Endothelial cell of umbilical vein (primary cell): ENCODE measurements around the gene ITPRIPL2. TPM values are rescaled to one million over a fixed set of nuclear protein-coding genes. Genes with fewer than 3 reads are reported as not detected.

Experiments used
- BruUV-seq: library from RNA; stranded (reverse); fragments of 400-500 nt; replicated peaks from 2 replicates; lab custom pipeline; 2021; lab: Mats Ljungman, UMichigan
- CTCF ChIA-PET: fragments of 300-600, 350-600 bp; sonication (Branson Sonifier 250); formaldehyde crosslinking; loops from one replicate; lab custom pipeline; 2021; ENCODE audit warnings: antibody characterized with exemption, inconsistent platforms; lab: Charles Lee
- POLR2A ChIA-PET: fragments of 300-600, 350-600 bp; sonication (Branson Sonifier 250); formaldehyde crosslinking; loops from one replicate; lab custom pipeline; 2021; ENCODE audit warnings: antibody characterized with exemption, inconsistent platforms; lab: Charles Lee
- DNase-seq: peaks from one replicate; pipeline ENCODE4 v3.0.0-alpha.2; 2011; ENCODE audit warnings: low read depth, low spot score
- FAIRE-seq: peaks from 2 replicates; lab custom pipeline; 2011; peaks lifted over from hg19 to GRCh38; lab: Jason Lieb, UNC
- H2AFZ ChIP-seq: 2 replicates; pipeline ENCODE4 v1.6.0; 2012; ENCODE audit warnings: low read depth, low read length, control low read depth, inconsistent platforms
- H3K27ac ChIP-seq: 2 replicates; pipeline ENCODE4 v1.5.1; 2011; ENCODE audit warnings: low read depth, mild to moderate bottlenecking, control low read depth, low read length, moderate library complexity; ENCODE audit not compliant: insufficient read depth
- H3K27me3 ChIP-seq, 2 experiments: 2 replicates each; pipeline versions ENCODE4 v1.6.0 to v1.6.1; 2011; ENCODE audit warnings: low read length in 2 of 2, mixed read lengths in 1 of 2; ENCODE audit not compliant: control insufficient read depth in 2 of 2, insufficient read depth in 2 of 2
- H3K36me3 ChIP-seq, 2 experiments: 2 replicates in 1 of 2; 3 replicates in 1 of 2; pipeline ENCODE4 v1.5.1; 2011; ENCODE audit warnings: low read length in 2 of 2, mild to moderate bottlenecking in 1 of 2, moderate library complexity in 1 of 2; ENCODE audit not compliant: control insufficient read depth in 2 of 2, insufficient read depth in 2 of 2; ENCODE audit errors: extremely low read depth in 1 of 2
- H3K4me1 ChIP-seq: 3 replicates; pipeline ENCODE4 v1.5.1; 2011; ENCODE audit warnings: mild to moderate bottlenecking, low read length; ENCODE audit not compliant: control insufficient read depth, insufficient read depth; ENCODE audit errors: extremely low read depth
- H3K4me2 ChIP-seq: 2 replicates; pipeline ENCODE4 v1.6.1; 2011; ENCODE audit warnings: low read length, control low read depth, mixed read lengths; ENCODE audit not compliant: insufficient read depth
- H3K4me3 ChIP-seq, 3 experiments: fragments of 200-600 bp in 1 of 3; sonication (generic), shearing (Covaris generic) in 1 of 3; replicated peaks in 1 of 3; 2 replicates each; pipeline ENCODE4 v1.5.1; 2011 to 2016; ENCODE audit warnings: control low read depth in 3 of 3, low read length in 3 of 3, mild to moderate bottlenecking in 2 of 3, inconsistent platforms in 1 of 3, low read depth in 1 of 3, moderate library complexity in 1 of 3; ENCODE audit not compliant: insufficient read depth in 1 of 3
- H3K79me2 ChIP-seq: 2 replicates; pipeline ENCODE4 v1.6.0; 2012; ENCODE audit warnings: low read length, inconsistent platforms; ENCODE audit not compliant: control insufficient read depth, insufficient read depth
- H3K9ac ChIP-seq: replicated peaks from 2 replicates; pipeline ENCODE3; 2011; ENCODE audit warnings: low read length, control low read depth; ENCODE audit not compliant: insufficient read depth; ENCODE audit errors: extremely low read depth
- H3K9me1 ChIP-seq: replicated peaks from 3 replicates; pipeline ENCODE4 v1.6.0; 2011; ENCODE audit warnings: mild to moderate bottlenecking, low read length; ENCODE audit not compliant: control insufficient read depth, insufficient read depth; ENCODE audit errors: extremely low read depth
- H3K9me3 ChIP-seq: replicated peaks from 2 replicates; pipeline ENCODE4 v1.5.1; 2012; ENCODE audit warnings: low read length, inconsistent platforms; ENCODE audit not compliant: control insufficient read depth, insufficient read depth
- H4K20me1 ChIP-seq: replicated peaks from 2 replicates; pipeline ENCODE3; 2011; ENCODE audit warnings: mild to moderate bottlenecking, low read length; ENCODE audit not compliant: control insufficient read depth, insufficient read depth; ENCODE audit errors: extremely low read depth
- CTCF ChIP-seq, 2 donors: IDR thresholded peaks; 1 replicate in 1 of 2; 2 replicates in 1 of 2; pipeline ENCODE4 v1.5.1; 2011; ENCODE audit warnings: low read length in 2 of 2, mild to moderate bottlenecking in 2 of 2, moderate library complexity in 2 of 2, control low read depth in 1 of 2, inconsistent platforms in 1 of 2, low read depth in 1 of 2; ENCODE audit not compliant: insufficient read depth in 1 of 2; ENCODE audit errors: extremely low read depth in 1 of 2
- EZH2 ChIP-seq: IDR thresholded peaks from 2 replicates; pipeline ENCODE4 v1.6.1; 2012; ENCODE audit warnings: borderline replicate concordance, low read depth, mild to moderate bottlenecking, moderate library complexity, low read length, inconsistent platforms; ENCODE audit not compliant: severe bottlenecking
- FOS ChIP-seq: IDR thresholded peaks from 2 replicates; pipeline ENCODE4 v1.6.1; 2011; ENCODE audit warnings: mild to moderate bottlenecking, low read length, moderate library complexity, borderline replicate concordance; ENCODE audit not compliant: insufficient read depth
- GATA2 ChIP-seq: IDR thresholded peaks from 2 replicates; pipeline ENCODE4 v1.7.0; 2011; ENCODE audit warnings: low read depth, mild to moderate bottlenecking, moderate library complexity, mixed read lengths, low read length; ENCODE audit not compliant: insufficient read length, insufficient read depth
- JUN ChIP-seq: IDR thresholded peaks from 2 replicates; pipeline ENCODE4 v1.6.1; 2011; ENCODE audit warnings: borderline replicate concordance, low read depth; ENCODE audit not compliant: insufficient read length, insufficient read depth
- MYC ChIP-seq: IDR thresholded peaks from one replicate; pipeline ENCODE4 v1.6.1; 2011; ENCODE audit warnings: mild to moderate bottlenecking, low read depth, low read length
- POLR2A ChIP-seq: IDR thresholded peaks from 2 replicates; pipeline ENCODE4 v1.6.1; 2012; ENCODE audit warnings: low read depth, mild to moderate bottlenecking, control low read depth, low read length
- POLR2AphosphoS5 ChIP-seq: IDR thresholded peaks from 2 replicates; pipeline ENCODE4 v1.6.1; 2012; ENCODE audit warnings: low read depth, mild to moderate bottlenecking, control low read depth, low read length, moderate library complexity; ENCODE audit not compliant: insufficient read depth
- dilution Hi-C: fragments of 300-500 bp; cut with MboI; formaldehyde crosslinking; loops from one replicate; pipeline ENCODE4 v1.15.0; 2019; ENCODE audit warnings: low sequenced_read_pairs; ENCODE audit not compliant: extremely low pct_ligation_motif_present
- intact Hi-C: fragments of 100-400 bp; cut with micrococcal nuclease; formaldehyde crosslinking; loops from one replicate; pipeline ENCODE4 v1.10.0; 2022
- polyA plus RNA-seq, 4 experiments: library from polyadenylated mRNA; depleted of rRNA in 3 of 4; stranded (reverse) in 3 of 4; unstranded in 1 of 4; fragments of >200 nt; gene quantifications; 2 replicates each; pipeline versions ENCODE4 v1.2.1 to v1.2.3, GENCODE V29; 2011 to 2012; ENCODE audit warnings: missing spikeins in 1 of 4
- total RNA-seq: library from RNA; stranded (reverse); gene quantifications from 2 replicates; pipeline ENCODE4 v1.2.3, GENCODE V29; 2021
- TF ChIP-seq, protein P1 (sequence below): IDR thresholded peaks from 2 replicates; pipeline ENCODE4 v1.6.1; 2011; ENCODE audit not compliant: insufficient read depth, insufficient read length

ITPRIPL2 gene
- total and polyA plus RNA-seq, 2 donors (not counting 3 experiments of a cell fraction or from before 2014, with no cell fraction given) = 10.9 to 40.8 TPM

- no peaks in the 10 kb centered on the region for H3K79me2 ChIP-seq
- H3K4me3 ChIP-seq = no peak overlapping the region
- no peak overlapping the region for H3K4me2 ChIP-seq
- H3K9ac ChIP-seq = no peak overlapping the region
- POLR2A ChIA-PET = no interaction called here
- no peaks in the 10 kb centered on the region for H3K9me1 ChIP-seq
- no peaks in the 10 kb centered on the region for H3K4me1 ChIP-seq
- no peak for TF ChIP-seq EZH2
- H3K27me3 ChIP-seq = peaks cover 4 to 17% of the 10 kb centered on the region in 2 experiments
- FAIRE-seq (no peak), DNase-seq (no peak)
- no peak overlapping the region for H2AFZ ChIP-seq
- H3K9me3 ChIP-seq = no peaks in the 10 kb centered on the region
- intact Hi-C loops (no loop called here), dilution Hi-C loops (no loop called here)
- no peaks in the 10 kb centered on the region for H4K20me1 ChIP-seq
- no peaks in the 10 kb centered on the region for H3K36me3 ChIP-seq
- no TSS peak for BruUV-seq
- no peak overlapping the region for H3K27ac ChIP-seq
- CTCF ChIA-PET = no interaction called here
Measured at GRCh38 chr16:19148189-19148588, 34.4 kb downstream of the ITPRIPL2 start.

DNA sequence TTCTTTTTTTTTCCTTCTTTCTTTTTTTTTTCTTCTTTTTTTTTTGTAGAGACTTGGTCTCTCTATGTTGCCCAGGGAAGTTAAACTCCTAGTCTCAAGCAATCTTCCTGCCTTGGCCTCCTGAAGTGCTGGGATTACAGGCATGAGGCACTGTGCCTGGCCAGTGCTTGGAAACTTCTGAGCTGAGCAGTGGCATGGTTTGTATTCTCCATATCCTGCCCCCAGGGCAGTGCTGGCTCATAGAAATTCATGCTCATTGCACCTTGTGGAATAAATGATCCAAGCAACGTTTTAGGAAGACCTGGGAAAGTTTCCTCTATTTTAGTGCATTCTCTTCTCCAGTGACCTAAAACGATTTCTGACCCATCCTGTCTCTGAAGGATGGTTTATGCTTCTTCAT, 37.5 kb downstream of the ITPRIPL2 start:
- POLR2A ChIA-PET = no interaction called here
- intact Hi-C loops (no loop called here), dilution Hi-C loops (no loop called here)
- H3K9me1 ChIP-seq = no peaks in the 10 kb centered on the region
- DNase-seq (no peak), FAIRE-seq (no peak)
- H3K9me3 ChIP-seq = no peaks in the 10 kb centered on the region
- H3K9ac ChIP-seq = no peak overlapping the region
- no TSS peak for BruUV-seq
- H2AFZ ChIP-seq = no peak overlapping the region
- H3K79me2 ChIP-seq = no peaks in the 10 kb centered on the region
- H4K20me1 ChIP-seq = no peaks in the 10 kb centered on the region
- no peaks in the 10 kb centered on the region for H3K4me1 ChIP-seq
- H3K27me3 ChIP-seq = peaks cover 5 to 6% of the 10 kb centered on the region in 2 experiments
- no peak overlapping the region for H3K27ac ChIP-seq
- H3K36me3 ChIP-seq = no peaks in the 10 kb centered on the region
- no peak overlapping the region for H3K4me3 ChIP-seq
- CTCF ChIA-PET = interaction anchor here (1.4 kb wide), 1 partner anchor 28 kb away, joined by 9 read pairs; no protein-coding TSS in a partner anchor
- H3K4me2 ChIP-seq = no peak overlapping the region
- no peak for TF ChIP-seq FOS
- no peak for TF ChIP-seq GATA2
- TF ChIP-seq MYC = no peak
- TF ChIP-seq EZH2 = no peak
- TF ChIP-seq POLR2AphosphoS5 = no peak
- no peak for TF ChIP-seq POLR2A
- TF ChIP-seq CTCF (IDR thresholded peaks at IDR 0.05; ENCODE audit: extremely low read depth in 1 of 2, insufficient read depth in 1 of 2, low read depth in 1 of 2, low read length in 2 of 2) = no peak
- TF ChIP-seq, protein P1, sequence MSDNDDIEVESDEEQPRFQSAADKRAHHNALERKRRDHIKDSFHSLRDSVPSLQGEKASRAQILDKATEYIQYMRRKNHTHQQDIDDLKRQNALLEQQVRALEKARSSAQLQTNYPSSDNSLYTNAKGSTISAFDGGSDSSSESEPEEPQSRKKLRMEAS = no peak
- TF ChIP-seq JUN = no peak
